RPMI8226 (cell line): ENCODE results near the gene KRTAP5-1.

ENCODE experiments used
- DNase-seq: peaks from one replicate; pipeline ENCODE4 v3.0.0-alpha.2; 2015

Gene KRTAP5-1

DNA sequence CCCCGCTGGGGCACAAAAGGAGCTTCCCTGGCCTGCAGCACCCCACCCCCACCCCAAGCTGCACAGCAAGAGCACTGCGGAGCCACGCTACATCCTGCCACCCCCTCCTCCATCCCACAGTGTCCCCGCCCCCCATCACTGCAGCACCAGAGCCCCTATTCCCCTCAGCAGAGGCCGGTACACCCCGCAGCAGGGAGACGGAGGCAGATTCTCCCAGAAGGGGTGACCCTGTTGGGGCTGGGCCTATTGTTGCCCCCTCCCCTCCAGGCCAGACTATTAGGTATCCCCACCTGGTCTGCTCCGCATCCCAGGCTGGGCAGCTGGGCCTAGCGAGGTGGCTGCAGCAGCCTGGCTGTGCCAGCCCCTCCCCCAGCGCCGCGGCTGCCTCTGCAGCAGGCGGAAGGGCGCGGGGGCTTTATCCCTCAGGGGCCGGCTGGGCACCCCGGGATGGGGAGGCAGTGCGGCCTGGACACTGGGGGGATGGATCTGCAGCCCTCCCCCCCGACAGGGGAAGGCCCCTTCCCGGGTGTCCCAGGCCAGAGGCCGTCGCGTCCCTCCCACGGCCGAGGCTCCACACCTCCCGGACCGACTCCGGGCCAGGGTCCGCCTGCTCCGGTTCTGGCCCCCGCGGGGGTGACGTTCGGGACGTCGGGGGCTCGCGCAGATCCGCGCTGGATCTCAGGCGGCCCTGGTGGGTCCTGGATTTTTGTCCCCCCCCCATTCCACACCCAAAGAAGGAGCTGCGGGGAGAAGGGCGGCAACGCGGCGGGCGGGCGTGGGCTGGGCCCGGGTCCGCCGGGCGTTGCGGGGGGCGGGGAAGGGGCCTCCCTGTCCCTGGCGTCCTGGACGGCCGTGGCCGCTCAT, 14.0 kb downstream of the KRTAP5-1 start:
- DNase-seq = peak; percentile 2

DNA sequence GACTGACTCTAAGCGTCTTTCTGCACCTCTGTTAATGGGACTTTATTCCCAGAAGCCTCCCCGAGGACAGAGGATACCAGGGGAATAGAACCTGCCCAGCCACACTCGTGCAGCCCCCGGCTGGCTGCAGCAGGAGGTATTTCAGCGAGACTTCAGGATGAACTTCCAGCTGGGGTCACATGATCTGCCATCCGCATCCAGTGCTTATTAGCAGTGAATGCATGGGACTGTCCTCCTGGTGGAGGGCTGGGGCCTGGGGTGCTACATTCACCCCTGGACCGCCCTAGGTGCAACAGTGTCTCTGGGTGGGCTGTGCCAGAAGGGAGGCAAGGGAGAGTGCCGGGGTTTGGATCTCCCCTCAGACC, 14.6 kb downstream of the KRTAP5-1 start:
- DNase-seq = peak; percentile 1

DNA sequence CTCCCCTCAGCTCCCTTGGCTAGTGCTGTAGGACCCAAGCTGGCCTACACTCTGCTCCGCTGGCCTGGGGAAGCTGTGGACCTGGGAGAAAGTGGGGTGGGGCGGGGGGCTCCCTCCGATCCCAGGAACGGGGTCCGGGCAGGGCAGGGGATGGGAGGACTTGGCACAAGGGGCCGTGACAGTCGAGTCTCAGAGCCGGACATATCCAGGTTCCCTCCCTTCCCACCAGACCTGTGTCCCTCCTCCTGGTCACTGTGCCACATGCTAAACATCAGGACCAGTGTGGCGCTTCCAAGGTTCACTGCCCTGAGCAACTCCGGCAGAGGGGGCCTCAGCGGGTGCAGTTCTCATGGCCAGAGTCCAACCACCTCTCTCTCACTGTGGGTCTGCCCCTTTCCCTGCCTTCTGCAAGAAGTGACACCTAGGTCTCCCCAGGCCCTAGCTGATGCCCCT, 15.1 kb downstream of the KRTAP5-1 start:
- DNase-seq = peak; percentile 0

DNA sequence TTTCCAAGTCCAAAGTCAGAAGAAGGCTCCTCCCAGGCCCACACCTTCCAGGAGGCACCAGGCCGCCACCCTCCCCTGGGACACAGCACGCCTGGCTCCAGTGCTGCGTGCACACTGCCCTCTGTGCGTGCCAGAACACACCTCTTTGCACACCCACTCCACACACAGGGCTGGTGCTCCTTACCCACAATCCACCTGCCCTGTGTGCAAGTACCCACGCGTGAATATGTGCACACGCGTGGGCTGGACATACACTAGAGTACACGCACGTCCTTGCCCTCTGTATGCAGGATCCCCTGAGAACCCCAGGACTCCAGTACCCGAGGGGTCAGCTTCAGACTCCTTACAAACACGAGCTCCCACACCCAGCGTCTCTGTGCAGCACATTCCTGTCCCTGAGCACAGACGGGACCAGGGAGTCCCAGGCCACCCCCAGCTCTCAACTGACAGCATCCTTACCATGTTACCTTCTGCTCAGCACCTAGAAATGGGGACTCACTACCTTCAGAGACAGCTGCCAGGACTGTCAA, 15.8 kb downstream of the KRTAP5-1 start:
- DNase-seq = peak; percentile 0

DNA sequence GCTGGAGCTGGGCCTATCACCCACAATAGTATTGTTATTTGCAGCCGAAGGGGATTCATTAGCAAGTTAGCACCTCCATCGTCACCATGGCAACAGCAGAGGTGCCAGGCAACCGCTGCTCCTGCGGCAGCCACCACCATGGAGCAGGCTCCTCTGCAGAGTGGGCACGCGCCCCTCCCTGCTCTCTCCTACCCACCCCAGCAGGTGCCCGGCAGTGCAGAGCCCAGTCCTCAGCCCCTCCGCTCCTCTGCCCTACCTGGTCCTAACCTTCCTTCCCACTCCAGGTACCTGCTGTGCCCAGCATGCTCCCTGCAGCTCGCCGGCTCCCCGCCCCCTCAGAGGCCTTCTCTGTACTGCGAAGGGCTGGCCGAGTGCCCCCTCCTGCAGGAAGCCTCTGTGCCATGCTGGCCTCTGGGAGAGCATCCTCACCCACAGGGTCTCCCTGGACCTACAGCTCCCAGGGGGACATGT, 16.6 kb downstream of the KRTAP5-1 start:
- peak; percentile 30 for DNase-seq

DNA sequence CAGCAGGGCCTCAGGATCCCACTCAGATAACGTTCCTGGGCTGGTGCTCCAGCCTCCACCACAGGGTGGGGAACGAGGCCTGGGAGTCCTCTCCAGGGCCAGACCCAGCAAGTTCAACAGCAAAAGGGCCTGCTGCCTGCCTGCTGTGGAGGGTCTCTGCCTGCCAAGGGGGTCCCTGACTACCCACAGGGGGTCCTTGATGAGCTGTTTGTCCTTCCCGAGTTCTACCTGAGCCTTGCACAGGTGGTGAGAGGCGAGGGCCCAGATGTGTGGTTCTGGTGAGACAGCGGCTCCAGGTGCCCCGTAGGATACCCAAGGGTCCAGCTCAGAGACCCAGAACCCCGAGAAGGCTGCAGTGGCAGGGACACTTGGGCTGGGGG, 17.4 kb downstream of the KRTAP5-1 start:
- DNase-seq = no peak

DNA sequence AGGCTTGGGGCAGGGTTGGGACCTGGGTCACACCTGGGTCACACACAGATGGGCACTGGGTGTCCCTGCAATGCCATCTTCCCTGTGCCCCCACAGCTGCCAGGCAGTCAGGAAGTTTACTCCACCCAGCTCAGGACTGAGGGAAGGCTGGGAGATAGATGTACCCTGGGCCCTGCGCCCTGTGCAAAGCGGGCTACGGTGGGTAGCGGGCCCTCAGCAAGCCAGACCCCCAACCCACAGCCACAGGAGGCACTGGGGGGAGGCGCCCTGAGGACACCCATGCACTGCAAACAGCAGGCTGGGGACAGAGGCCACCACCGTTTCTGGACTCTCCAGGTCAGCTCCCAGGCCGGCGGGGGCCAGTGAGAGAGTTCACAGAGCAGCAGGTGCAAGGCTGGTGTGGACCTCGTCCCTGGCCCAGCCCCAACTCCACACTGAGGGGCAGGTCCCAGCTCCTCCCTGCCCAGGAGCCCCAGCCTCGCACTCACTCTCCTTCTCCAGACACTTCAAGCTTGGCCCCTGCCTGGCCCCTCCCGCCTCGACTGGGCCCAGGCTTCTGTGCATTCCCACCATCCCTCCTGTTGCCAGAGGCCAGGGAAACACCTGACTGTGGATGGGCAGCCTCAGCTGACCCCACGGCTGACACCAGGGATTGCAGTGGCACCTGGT, 17.9 kb downstream of the KRTAP5-1 start:
- peak; percentile 1 for DNase-seq

DNA sequence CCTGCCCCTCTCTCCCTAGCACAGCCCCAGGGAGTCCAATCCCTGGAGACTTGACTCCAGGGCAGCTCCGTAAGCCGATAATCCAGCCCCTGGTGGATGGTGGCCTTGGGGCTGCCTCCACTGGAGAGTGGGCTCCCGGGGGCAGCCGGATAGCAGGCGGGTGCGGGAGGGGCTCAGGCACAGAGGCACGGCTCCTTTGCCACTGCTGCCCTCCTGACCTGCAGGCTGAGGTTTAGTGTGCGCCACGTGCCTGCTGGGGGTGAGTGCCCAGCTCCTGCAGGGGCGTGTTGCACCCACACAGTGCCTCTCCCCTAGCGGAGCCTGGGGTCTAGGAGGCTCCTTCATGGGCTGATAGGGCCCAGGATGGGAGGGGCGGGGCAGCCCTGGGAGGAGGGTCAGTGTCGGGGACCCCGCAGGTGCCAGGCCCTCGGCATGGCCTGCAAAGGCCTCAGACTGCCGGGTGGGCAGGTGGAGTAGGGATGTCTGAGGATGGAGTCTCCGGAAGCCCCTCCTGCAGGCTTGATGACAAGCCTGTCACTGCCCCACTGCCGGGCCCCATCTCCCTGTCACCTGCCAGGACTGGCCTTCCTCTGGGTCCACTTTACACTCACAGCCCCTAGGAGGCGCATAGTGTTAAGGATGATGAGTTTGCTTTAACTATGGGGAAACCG, 18.6 kb downstream of the KRTAP5-1 start:
- peak; percentile 0 for DNase-seq

DNA sequence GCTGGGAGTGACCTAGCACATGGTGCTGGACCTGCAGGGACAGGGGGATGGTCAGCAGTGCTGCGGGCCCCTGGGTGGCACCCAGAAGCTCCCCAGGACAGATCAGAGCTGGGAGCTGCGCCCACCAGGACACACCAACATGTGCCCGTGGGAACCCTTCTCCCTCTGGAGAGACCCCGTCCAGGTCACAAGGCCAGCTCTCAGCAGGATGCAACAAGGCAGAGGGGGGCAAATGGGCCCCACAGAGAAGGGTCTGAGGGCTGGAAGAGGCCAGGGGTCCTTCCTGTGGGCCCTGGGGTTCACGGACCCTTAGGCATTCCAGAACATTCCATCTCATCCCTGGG, 19.2 kb downstream of the KRTAP5-1 start:
- peak; percentile 1 for DNase-seq

DNA sequence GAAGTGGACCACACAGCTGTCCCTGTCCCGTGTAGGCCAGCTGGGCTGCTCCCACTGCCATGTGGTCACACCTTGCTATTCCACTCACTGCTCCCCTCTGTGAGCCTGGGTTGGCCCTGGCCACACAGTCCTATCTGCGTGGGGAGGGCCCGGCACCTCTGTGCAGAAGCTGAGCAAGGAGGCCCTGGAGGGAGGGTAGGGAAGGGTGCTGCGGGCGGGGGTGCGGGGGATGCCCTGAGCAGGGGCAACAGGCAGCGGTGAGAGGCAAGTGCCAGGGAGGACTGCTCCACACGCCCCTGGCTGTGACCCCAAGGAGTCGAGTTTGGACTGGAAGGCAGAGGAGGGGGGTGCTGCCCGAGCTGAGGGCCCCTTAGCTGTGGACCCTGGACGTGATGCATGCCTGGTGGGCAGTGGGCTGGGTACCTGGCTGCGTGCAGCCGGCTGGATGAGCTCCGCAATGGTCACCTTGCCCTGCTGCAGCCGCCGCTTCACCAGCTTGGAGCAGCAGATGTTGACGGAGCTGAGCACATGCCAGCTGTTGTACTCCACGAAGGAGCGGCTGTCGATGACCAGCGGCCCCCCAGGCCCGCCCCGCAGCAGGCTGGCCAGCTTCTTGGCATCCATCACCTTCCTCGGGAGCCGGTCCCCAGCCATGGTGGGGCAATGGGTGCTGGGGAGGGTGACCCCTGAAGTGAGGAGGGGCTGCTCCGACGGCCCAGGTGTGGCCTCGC, 19.7 kb downstream of the KRTAP5-1 start:
- peak; percentile 1 for DNase-seq

DNA sequence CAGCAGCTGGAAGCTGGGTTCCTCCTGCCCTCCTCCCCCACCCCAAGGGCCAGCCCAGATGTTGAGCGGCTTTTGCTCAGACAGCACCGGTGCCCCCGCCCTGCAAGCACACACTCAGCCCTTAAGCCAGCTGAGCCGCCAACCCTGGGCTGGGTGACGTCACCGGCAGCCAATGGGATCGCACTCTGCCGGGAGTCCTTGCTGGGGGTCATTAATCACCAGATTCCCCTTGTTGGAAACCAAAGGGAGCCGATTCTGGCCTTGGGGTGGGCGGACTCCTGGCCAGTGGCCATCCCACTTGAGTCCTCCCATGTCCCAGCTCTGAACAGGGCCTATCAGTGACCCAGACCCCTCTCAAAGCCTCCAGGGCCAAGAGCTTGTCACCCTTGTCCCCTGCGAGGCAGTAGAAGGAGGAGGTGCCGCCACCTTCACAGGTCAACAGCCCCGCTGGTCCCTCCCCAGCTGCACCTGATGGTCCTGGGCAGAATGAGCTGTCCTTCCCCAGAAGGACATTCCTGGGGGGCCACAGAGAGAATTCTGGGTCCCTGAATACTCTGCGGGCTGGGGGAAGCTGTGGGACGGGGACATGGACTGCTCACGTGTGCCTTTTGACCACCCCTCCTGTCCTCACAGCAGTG, 20.4 kb downstream of the KRTAP5-1 start:
- peak; percentile 75 for DNase-seq

DNA sequence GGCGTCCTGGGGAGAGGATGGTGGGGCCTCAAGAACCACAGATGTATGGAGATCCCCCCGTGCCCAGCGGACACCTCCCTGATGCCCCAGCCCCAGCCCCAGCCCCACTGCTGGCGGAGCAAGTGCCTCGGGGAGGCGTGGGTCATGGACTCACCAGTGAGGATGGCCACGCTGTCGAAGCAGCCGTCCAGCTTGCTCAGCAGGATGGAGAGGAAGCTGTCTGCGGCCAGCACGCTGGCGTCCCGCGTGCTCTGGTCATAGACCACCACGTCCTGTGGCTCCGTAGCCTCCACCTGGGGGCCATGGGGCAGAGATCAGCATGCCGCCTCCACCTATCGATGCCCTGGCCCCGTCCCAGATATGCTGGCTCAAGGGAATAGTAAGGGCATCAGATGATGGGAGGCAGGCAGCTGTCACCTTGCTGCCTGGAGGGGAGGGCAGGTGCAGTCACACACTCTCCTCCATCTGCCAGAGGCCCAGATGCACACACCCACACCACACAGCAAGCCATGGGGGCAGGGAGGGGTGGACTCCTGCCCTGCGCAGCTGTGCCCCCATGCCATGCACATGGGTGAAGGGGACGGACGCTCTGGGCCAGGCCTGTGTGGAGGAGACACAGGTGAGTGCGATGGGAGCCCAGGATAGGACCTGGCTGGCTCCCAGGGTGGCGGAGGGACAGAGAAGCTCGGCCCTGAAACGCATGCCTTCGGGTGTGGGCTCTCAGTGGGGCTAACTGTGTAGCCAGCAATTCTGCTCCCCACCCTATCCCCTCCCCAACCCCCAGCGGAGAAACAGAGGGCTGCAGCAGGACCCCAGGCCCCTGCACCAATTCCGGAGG, 21.2 kb downstream of the KRTAP5-1 start:
- peak; percentile 31 for DNase-seq

DNA sequence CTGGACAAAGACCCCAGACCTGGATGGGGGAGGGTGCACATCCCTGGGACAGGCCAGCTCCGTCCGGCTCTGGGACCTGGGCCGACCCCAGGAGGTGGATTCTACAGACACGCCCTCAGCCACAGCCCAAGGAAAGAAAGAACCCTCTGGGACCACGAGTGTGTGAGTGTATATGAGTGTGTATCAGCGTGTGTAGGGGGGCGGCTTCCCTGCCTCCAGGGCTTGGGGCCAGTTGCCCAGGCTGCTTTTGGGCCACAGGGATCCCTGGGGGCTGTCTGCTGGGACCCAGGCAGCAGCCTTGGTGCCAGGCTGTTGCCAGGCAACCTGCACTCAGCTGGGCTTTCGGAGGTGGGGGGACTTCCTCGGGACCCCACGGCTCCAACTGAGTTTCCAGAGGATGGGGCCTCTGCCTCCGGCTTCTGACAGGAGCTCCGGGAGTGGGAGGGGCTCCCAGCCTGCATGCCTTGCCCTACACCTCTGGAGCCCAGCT, 21.9 kb downstream of the KRTAP5-1 start:
- DNase-seq = no peak

DNA sequence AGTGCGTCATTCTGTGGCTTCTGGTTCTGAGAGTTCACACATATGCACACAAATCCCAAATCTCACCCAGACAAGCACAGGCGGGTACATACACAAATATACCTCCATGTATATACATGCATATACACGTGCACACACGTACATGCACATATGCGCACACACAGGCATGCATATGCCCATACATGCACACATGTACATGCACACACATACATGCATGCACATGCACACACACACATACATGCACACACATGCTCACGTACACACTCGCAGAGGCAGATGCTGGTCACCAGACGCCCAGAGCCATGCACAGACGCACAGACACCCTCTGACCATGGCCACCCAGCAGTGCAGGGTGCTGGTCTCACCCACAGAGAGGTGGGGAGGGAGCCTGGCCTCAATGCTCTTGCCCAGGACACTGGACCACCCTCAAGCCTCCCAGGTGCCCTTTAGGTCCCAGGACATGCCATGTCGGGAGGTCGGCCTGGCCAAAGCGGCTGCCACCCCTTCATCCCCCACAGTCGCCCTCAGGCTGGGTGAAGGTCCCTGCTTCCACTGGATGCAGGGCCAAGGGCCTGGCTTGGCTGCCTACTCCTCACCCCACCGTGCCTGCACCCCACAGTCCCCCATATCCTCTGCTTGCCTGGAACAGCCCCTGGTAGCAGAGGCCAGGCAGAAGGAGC, 22.5 kb downstream of the KRTAP5-1 start:
- no peak for DNase-seq

DNA sequence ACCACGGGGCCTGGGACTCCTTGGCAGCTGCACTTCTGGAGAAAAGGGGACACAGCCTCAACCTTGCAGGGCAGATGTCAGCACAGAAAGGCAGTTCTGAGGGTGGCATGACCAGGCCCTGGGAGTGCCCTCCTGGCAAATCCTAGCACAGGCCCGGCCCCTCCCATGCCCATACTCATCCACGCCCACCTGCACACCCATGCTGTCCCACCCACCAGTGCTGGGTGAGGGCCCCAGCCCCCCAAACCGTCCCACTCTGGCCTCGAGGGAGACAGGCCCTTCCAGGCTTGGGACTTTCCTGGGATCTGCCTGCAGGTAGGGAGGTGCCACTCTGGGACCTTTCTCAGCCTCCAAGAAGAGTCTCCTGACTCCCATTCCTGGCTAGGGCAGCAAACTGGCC, 23.1 kb downstream of the KRTAP5-1 start:
- no peak for DNase-seq

DNA sequence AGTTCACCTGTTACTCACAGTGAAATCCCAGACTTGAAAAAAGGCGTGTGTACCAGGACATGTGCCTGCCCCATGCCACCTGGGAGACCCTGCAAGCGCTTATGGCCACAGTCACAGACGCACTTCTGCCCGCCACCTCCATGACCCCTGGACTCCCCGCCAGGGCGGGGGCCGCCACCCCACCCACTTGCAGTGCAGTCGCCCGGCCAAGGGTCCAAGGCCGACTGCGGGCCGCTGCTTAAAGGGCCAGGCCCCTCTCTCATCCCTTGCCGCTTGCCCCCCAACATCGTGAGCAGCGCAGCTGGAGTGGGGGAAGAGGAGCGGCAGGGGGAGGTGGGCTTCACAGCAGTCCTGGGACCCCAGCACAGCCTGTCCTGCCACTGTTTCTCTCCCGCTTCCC, 23.8 kb downstream of the KRTAP5-1 start:
- DNase-seq = no peak

DNA sequence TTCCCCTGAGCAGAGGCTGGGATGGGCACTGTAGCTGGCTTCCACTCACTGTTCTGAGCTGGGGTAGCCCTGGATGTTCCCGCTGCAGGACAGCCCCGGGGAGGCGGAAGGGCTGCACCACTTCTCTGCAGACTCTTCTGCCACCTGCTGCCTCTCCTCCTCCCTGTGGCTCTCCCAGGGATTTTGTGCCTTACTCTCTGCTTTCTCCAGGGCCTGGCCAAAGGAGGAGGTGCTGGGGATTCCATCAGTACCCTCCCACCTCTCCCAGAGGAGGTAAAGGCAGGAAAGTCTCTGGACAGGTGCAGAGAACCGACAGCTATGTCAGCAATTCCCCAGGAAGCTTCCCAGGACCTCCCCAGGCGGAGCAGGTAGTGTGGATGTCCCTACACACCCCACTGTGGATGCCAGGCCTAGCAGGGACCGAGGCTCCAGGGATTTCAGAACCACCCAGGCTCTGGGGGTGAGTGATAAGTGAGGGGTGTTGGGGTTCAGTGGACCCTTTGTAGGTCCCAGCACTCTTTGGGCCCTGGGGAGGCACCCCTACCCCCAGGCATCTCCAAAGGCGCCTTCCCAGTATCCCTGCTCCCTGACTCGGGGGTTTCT, 24.3 kb downstream of the KRTAP5-1 start:
- no peak for DNase-seq

DNA sequence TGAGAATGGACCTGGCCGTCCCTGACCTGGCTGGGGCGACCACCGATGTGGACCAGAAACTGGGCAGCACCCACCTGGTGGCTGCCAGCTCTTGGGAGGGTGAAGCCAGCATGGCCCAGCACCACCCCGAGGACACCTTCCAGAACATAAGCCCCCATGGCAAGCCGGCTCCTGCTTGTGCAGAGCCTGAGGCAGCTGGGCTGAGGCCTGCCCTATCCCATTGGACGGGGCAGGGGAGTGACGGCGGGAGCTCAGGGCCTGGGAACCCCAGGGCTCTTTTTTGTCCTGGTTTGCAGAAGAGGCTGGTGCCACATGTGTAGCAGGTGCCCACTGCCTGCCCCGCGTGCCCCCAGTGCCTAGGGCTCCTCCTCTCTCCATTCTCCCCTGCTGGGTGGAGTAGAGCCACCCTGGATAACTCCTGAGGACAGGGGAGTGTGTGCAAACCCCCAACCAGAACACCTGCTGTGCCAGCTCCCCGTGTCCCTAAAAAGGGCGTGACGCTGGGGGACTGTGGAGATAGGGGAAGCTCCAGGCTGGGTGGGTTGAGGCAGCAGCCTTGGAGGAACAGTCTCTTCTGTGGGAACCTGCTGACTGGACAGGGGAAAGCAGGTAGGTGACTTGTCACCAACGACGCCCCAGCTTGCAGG, 25.0 kb downstream of the KRTAP5-1 start:
- DNase-seq = no peak

DNA sequence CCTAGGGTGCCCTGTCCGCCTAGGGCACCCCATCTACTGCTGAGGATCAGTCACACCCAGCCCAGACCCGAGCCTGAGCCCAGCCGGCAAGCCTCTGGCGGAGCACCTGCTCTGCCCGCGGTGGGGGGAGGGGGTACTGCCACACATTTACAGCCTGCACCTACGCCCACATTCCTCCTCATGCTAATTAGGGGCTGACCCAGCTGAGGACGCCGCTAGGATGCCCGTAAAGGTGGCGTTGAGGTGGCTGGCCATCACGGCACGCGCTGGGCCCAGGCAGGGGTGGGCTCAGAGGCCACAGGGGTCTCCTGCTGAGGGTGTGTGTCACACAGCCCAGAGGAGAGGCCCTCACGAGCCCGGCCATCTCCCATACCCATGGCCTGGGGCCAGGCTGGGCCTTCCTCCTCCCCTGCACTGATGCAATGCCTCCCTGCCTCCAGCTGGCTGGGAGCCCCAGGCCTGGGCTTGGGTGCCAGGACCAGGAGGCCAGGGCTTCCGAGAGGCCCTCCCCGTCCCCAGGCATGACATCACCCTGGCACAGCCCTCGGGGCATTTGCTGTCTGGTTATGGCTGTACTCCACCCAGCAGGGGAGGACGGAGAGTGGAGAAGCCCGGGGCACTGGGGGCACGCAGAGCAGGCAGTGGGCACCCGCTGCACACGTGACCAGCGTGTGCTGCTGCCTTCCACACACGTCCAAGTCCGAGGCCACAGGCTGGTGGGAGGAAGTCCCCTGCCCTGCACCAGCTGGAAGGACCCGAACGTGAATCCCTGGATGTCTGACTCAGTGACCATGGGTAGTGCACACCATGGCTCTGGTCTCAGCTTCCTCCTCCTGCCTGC, 25.8 kb downstream of the KRTAP5-1 start:
- peak; percentile 87 for DNase-seq
